Hepatocyte (in vitro differentiated cells): ENCODE data around the gene ST3GAL2. TPM values are rescaled to one million over a fixed set of nuclear protein-coding genes. Genes with fewer than 3 reads are reported as not detected.
"Not testable (repeated sequence)": the region's sequence is repeated elsewhere in the genome, so short reads cannot be mapped to it uniquely, and the experiment has no call there.

Experiments
- DNase-seq: peaks from one replicate; pipeline ENCODE4 v3.0.0-alpha.2; 2016; ENCODE audit warnings: low spot score
- H2AFZ ChIP-seq: fragments of 200-600 bp; sonication (generic); 2 replicates; pipeline ENCODE4 v1.6.0; 2016; ENCODE audit warnings: antibody characterized with exemption, mild to moderate bottlenecking
- H3K27ac ChIP-seq: fragments of 200-600 bp; sonication (generic); 2 replicates; pipeline ENCODE4 v1.5.1; 2016; ENCODE audit warnings: mild to moderate bottlenecking
- H3K27me3 ChIP-seq: fragments of 200-600 bp; sonication (generic); 2 replicates; pipeline ENCODE4 v1.6.1; 2016
- H3K36me3 ChIP-seq: fragments of 200-600 bp; sonication (generic); replicated peaks from 2 replicates; pipeline ENCODE4 v1.5.1; 2016; ENCODE audit warnings: low read depth; ENCODE audit not compliant: insufficient read depth
- H3K4me1 ChIP-seq: fragments of 200-600 bp; sonication (generic); 2 replicates; pipeline ENCODE4 v1.5.1; 2016; ENCODE audit warnings: mild to moderate bottlenecking, moderate library complexity; ENCODE audit not compliant: insufficient read depth
- H3K4me2 ChIP-seq: fragments of 200-600 bp; sonication (generic); 2 replicates; pipeline ENCODE4 v1.6.0; 2016
- H3K4me3 ChIP-seq: fragments of 200-600 bp; sonication (generic); 2 replicates; pipeline ENCODE4 v1.5.1; 2016; ENCODE audit warnings: mild to moderate bottlenecking
- H3K79me2 ChIP-seq: fragments of 200-600 bp; sonication (generic); 2 replicates; pipeline ENCODE4 v1.6.0; 2017; ENCODE audit warnings: mild to moderate bottlenecking
- H3K9me2 ChIP-seq: fragments of 200-600 bp; sonication (generic); replicated peaks from 2 replicates; pipeline ENCODE4 v1.6.0; 2017; ENCODE audit warnings: mild to moderate bottlenecking; ENCODE audit not compliant: insufficient read depth
- H3K9me3 ChIP-seq: fragments of 200-600 bp; sonication (generic); 2 replicates; pipeline ENCODE4 v1.5.1; 2016; ENCODE audit warnings: low read depth, mild to moderate bottlenecking
- H4K20me1 ChIP-seq: fragments of 200-600 bp; sonication (generic); 2 replicates; pipeline ENCODE4 v1.6.0; 2016; ENCODE audit warnings: mild to moderate bottlenecking; ENCODE audit not compliant: insufficient read depth, poor library complexity, severe bottlenecking
- CTCF ChIP-seq: fragments of 200-600 bp; sonication (generic); IDR thresholded peaks from 2 replicates; pipeline ENCODE4 v1.5.1; 2016; ENCODE audit warnings: antibody characterized with exemption, mild to moderate bottlenecking; ENCODE audit not compliant: poor library complexity
- EZH2 ChIP-seq: fragments of 200-600 bp; sonication (generic); IDR thresholded peaks from 2 replicates; pipeline ENCODE4 v1.6.1; 2016; ENCODE audit warnings: antibody characterized with exemption, mild to moderate bottlenecking, borderline replicate concordance
- EZH2phosphoT487 ChIP-seq: fragments of 200-600 bp; sonication (generic); IDR thresholded peaks from one replicate; pipeline ENCODE4 v1.6.1; 2018; ENCODE audit warnings: antibody characterized with exemption, mild to moderate bottlenecking, low read depth, moderate library complexity; ENCODE audit not compliant: unreplicated experiment, severe bottlenecking
- WGBS: methylation state at CpG from one replicate; pipeline ENCODE4 v1.1.6; 2016; ENCODE audit warnings: low lambda C conversion rate; ENCODE audit errors: missing lambda C conversion rate; 5-methylcytosine and 5-hydroxymethylcytosine counted together
- polyA plus RNA-seq: library from polyadenylated mRNA; unstranded; fragments of >200 nt; fragmentation: Nextera tagmentation; extraction: Ambion mirVana; gene quantifications from 2 replicates; pipeline ENCODE4 v1.2.1, GENCODE V29; 2016
- total RNA-seq: library from RNA; depleted of rRNA; stranded (reverse); fragments of >200 nt; gene quantifications from 2 replicates; pipeline ENCODE4 v1.2.3, GENCODE V29; 2014

The ST3GAL2 gene
- total and polyA plus RNA-seq, 2 experiments from 2014 or later = 25.6 to 29.2 TPM

GRCh38 chr16:70417661-70418060, 21.2 kb downstream of the ST3GAL2 start:
- Histone ChIP-seq H4K20me1 (peaks cover 14% of the 10 kb centered on the region), H3K79me2 (peaks cover 86% of the 10 kb centered on the region), H3K36me3 (no peaks in the 10 kb centered on the region)

GRCh38 chr16:70416748-70417616, 21.9 kb downstream of the ST3GAL2 start:
- Histone ChIP-seq H3K4me2 (peak overlapping the region; percentile 47), H3K36me3 (no peaks in the 10 kb centered on the region), H3K27ac (peak overlapping the region; percentile 46), H2AFZ (no peak overlapping the region), H3K9me2 (no peaks in the 10 kb centered on the region), H3K27me3 (no peaks in the 10 kb centered on the region), H4K20me1 (peaks cover 11% of the 10 kb centered on the region), H3K4me1 (peaks cover 51% of the 10 kb centered on the region), H3K79me2 (peaks cover 83% of the 10 kb centered on the region), H3K9me3 (no peaks in the 10 kb centered on the region), H3K4me3 (no peak overlapping the region)
- peak; percentile 53 for DNase-seq
- WGBS = 79% methylated on average over 17 of the region's 17 CpGs
- TF ChIP-seq CTCF (no peak), EZH2 (no peak), EZH2phosphoT487 (no peak)

More at GRCh38 chr16:70417661-70418060, 21.2 kb downstream of the ST3GAL2 start:
- H3K9me3 ChIP-seq = no peaks in the 10 kb centered on the region
- DNase-seq = no peak
- peaks cover 58% of the 10 kb centered on the region for H3K4me1 ChIP-seq
- peak overlapping the region; percentile 47 for H3K4me2 ChIP-seq
- no peak overlapping the region for H3K4me3 ChIP-seq
- H2AFZ ChIP-seq = no peak overlapping the region
- H3K27ac ChIP-seq = peak overlapping the region; percentile 46
- no peaks in the 10 kb centered on the region for H3K27me3 ChIP-seq
- no peak for TF ChIP-seq EZH2
- TF ChIP-seq CTCF = no peak
- TF ChIP-seq EZH2phosphoT487 = no peak
- H3K9me2 ChIP-seq = no peaks in the 10 kb centered on the region
- WGBS = 60% methylated on average over 5 of the region's 7 CpGs

GRCh38 chr16:70413572-70413971, 25.3 kb downstream of the ST3GAL2 start:
- H3K9me2 ChIP-seq, H3K4me3 ChIP-seq, DNase-seq, H3K27ac ChIP-seq, H3K4me2 ChIP-seq, H3K36me3 ChIP-seq, H3K9me3 ChIP-seq, H2AFZ ChIP-seq, H3K27me3 ChIP-seq, H4K20me1 ChIP-seq: not testable (repeated sequence)
- Histone ChIP-seq H3K79me2 (peaks cover 71% of the 10 kb centered on the region), H3K4me1 (peaks cover 19% of the 10 kb centered on the region)
- 99% methylated on average over 5 of the region's 5 CpGs for WGBS

- H3K4me1 ChIP-seq = peaks cover 7% of the 10 kb centered on the region
- no peak overlapping the region for H3K4me2 ChIP-seq
- no peaks in the 10 kb centered on the region for H3K9me2 ChIP-seq
- H3K4me3 ChIP-seq = no peak overlapping the region
- no peak overlapping the region for H3K27ac ChIP-seq
- H4K20me1 ChIP-seq = no peaks in the 10 kb centered on the region
- no peak overlapping the region for H2AFZ ChIP-seq
- no peak for DNase-seq
- H3K27me3 ChIP-seq = no peaks in the 10 kb centered on the region
- no peaks in the 10 kb centered on the region for H3K36me3 ChIP-seq
- H3K79me2 ChIP-seq = peaks cover 71% of the 10 kb centered on the region
- WGBS = 97% methylated on average over 8 of the region's 8 CpGs
- TF ChIP-seq EZH2 = no peak
- TF ChIP-seq CTCF = no peak
- no peak for TF ChIP-seq EZH2phosphoT487
- H3K9me3 ChIP-seq = no peaks in the 10 kb centered on the region
Observed at GRCh38 chr16:70412385-70412784, 26.5 kb downstream of the ST3GAL2 start.
